H9 (cell line): ENCODE results near the gene PRDX3. TPM values are rescaled to one million over a fixed set of nuclear protein-coding genes. Genes with fewer than 3 reads are reported as not detected.

Source experiments
- DNase-seq: peaks from one replicate; pipeline ENCODE4 v3.0.0-alpha.2; 2017
- H2AFZ ChIP-seq: one replicate; pipeline ENCODE4 v1.6.1; 2013; ENCODE audit warnings: mild to moderate bottlenecking, low read length, control low read depth, moderate library complexity
- H2AK5ac ChIP-seq: 2 replicates; pipeline ENCODE4 v1.6.1; 2013; ENCODE audit warnings: low read length, control low read depth, mixed read lengths; ENCODE audit not compliant: insufficient read length
- H2BK120ac ChIP-seq: one replicate; pipeline ENCODE4 v1.6.1; 2013; ENCODE audit warnings: low read depth, mild to moderate bottlenecking, low read length, control low read depth, inconsistent platforms; ENCODE audit not compliant: poor library complexity, severe bottlenecking
- H2BK12ac ChIP-seq: 2 replicates; pipeline ENCODE4 v1.6.1; 2013; ENCODE audit warnings: low read length, control low read depth, mixed read lengths, low read depth; ENCODE audit not compliant: insufficient read length
- H2BK15ac ChIP-seq: 2 replicates; pipeline ENCODE4 v1.6.1; 2013; ENCODE audit warnings: low read depth, low read length, control low read depth
- H2BK20ac ChIP-seq: one replicate; pipeline ENCODE4 v1.6.1; 2013; ENCODE audit warnings: low read depth, mild to moderate bottlenecking, low read length, control low read depth, inconsistent platforms; ENCODE audit not compliant: poor library complexity, severe bottlenecking
- H2BK5ac ChIP-seq: 2 replicates; pipeline ENCODE4 v1.6.1; 2013; ENCODE audit warnings: low read length, control low read depth, mixed read lengths; ENCODE audit not compliant: insufficient read length
- H3K14ac ChIP-seq: 2 replicates; pipeline ENCODE4 v1.6.1; 2013; ENCODE audit warnings: low read length, control low read depth; ENCODE audit not compliant: insufficient read depth
- H3K18ac ChIP-seq: 2 replicates; pipeline ENCODE4 v1.6.1; 2013; ENCODE audit warnings: low read depth, mild to moderate bottlenecking, mixed read lengths, low read length, control low read depth; ENCODE audit not compliant: insufficient read length
- H3K23ac ChIP-seq: 2 replicates; pipeline ENCODE4 v1.6.1; 2013; ENCODE audit warnings: low read length, control low read depth, mixed read lengths, low read depth; ENCODE audit not compliant: insufficient read length
- H3K23me2 ChIP-seq: 2 replicates; pipeline ENCODE4 v1.6.1; 2013; ENCODE audit warnings: low read depth, mild to moderate bottlenecking, mixed read lengths, low read length, control low read depth; ENCODE audit not compliant: insufficient read length, poor library complexity, severe bottlenecking
- H3K27ac ChIP-seq: 2 replicates; pipeline ENCODE4 v1.5.1; 2013; ENCODE audit warnings: low read length, control low read depth, mixed read lengths, low read depth; ENCODE audit not compliant: insufficient read length
- H3K27me3 ChIP-seq: 2 replicates; pipeline ENCODE4 v1.6.1; 2013; ENCODE audit warnings: low read length, control low read depth, inconsistent platforms; ENCODE audit not compliant: insufficient read depth
- H3K4ac ChIP-seq: 2 replicates; pipeline ENCODE4 v1.6.1; 2013; ENCODE audit warnings: low read depth, mild to moderate bottlenecking, control low read depth, inconsistent platforms, low read length, moderate library complexity
- H3K4me1 ChIP-seq: 2 replicates; pipeline ENCODE4 v1.6.1; 2013; ENCODE audit warnings: low read length, control low read depth, inconsistent platforms; ENCODE audit not compliant: insufficient read depth
- H3K4me2 ChIP-seq: 2 replicates; pipeline ENCODE4 v1.6.1; 2013; ENCODE audit warnings: low read length, control low read depth, mixed read lengths; ENCODE audit not compliant: insufficient read length, insufficient read depth
- H3K56ac ChIP-seq: 2 replicates; pipeline ENCODE4 v1.6.1; 2013; ENCODE audit warnings: low read depth, mild to moderate bottlenecking, mixed read lengths, low read length, control low read depth; ENCODE audit not compliant: insufficient read length
- H3K79me1 ChIP-seq: 2 replicates; pipeline ENCODE4 v1.6.1; 2013; ENCODE audit warnings: low read depth, mild to moderate bottlenecking, moderate library complexity, low read length, control low read depth, inconsistent platforms; ENCODE audit not compliant: insufficient read depth, poor library complexity, severe bottlenecking
- H3K79me2 ChIP-seq: 2 replicates; pipeline ENCODE4 v1.6.1; 2013; ENCODE audit warnings: low read length, control low read depth, inconsistent platforms; ENCODE audit not compliant: insufficient read depth
- H3K9ac ChIP-seq: 2 replicates; pipeline ENCODE4 v1.6.1; 2013; ENCODE audit warnings: low read length, control low read depth, mixed read lengths; ENCODE audit not compliant: insufficient read length; ENCODE audit errors: extremely low read depth
- H3K9me3 ChIP-seq: one replicate; pipeline ENCODE4 v1.6.1; 2013; ENCODE audit warnings: low read depth, low read length, inconsistent platforms; ENCODE audit not compliant: control insufficient read depth
- H3T11ph ChIP-seq: one replicate; pipeline ENCODE4 v1.6.1; 2013; ENCODE audit warnings: mild to moderate bottlenecking, low read length, control low read depth, inconsistent platforms
- H4K20me1 ChIP-seq: one replicate; pipeline ENCODE4 v1.6.1; 2013; ENCODE audit not compliant: control insufficient read depth, insufficient read length, insufficient read depth
- H4K5ac ChIP-seq: 2 replicates; pipeline ENCODE4 v1.6.1; 2013; ENCODE audit warnings: low read depth, mild to moderate bottlenecking, mixed read lengths, low read length, control low read depth; ENCODE audit not compliant: insufficient read length
- H4K8ac ChIP-seq: replicated peaks from 2 replicates; pipeline ENCODE4 v1.6.1; 2013; ENCODE audit warnings: low read length, control low read depth, mixed read lengths, low read depth; ENCODE audit not compliant: insufficient read length
- H4K91ac ChIP-seq: 2 replicates; pipeline ENCODE4 v1.6.1; 2013; ENCODE audit warnings: low read depth, mild to moderate bottlenecking, moderate library complexity, mixed read lengths, low read length, control low read depth; ENCODE audit not compliant: insufficient read length
- H3K27ac Mint-ChIP-seq, 3 experiments: 2 replicates in 2 of 3; 3 replicates in 1 of 3; pipeline ENCODE4 v1.8.0; 2020 to 2021; ENCODE audit warnings: mixed read lengths in 3 of 3, mild to moderate bottlenecking in 1 of 3, moderate library complexity in 1 of 3
- H3K27me3 Mint-ChIP-seq: 2 replicates; pipeline ENCODE4 v1.8.0; 2021; ENCODE audit warnings: low read depth, mild to moderate bottlenecking, moderate library complexity, mixed read lengths
- H3K36me3 Mint-ChIP-seq, 3 experiments: 2 replicates in 2 of 3; 3 replicates in 1 of 3; pipeline ENCODE4 v1.8.0; 2020 to 2021; ENCODE audit warnings: low read depth in 3 of 3, mixed read lengths in 3 of 3; ENCODE audit not compliant: insufficient read depth in 1 of 3
- H3K4me1 Mint-ChIP-seq, 2 experiments: 2 replicates each; pipeline ENCODE4 v1.8.0; 2020; ENCODE audit warnings: mixed read lengths in 2 of 2
- H3K4me3 Mint-ChIP-seq, 2 experiments: 2 replicates in 1 of 2; 3 replicates in 1 of 2; pipeline ENCODE4 v1.8.0; 2020 to 2021; ENCODE audit warnings: mild to moderate bottlenecking in 2 of 2, mixed read lengths in 2 of 2, moderate library complexity in 1 of 2
- H3K9me3 Mint-ChIP-seq, 2 experiments: 2 replicates in 1 of 2; 3 replicates in 1 of 2; pipeline ENCODE4 v1.8.0; 2020; ENCODE audit warnings: mild to moderate bottlenecking in 2 of 2, mixed read lengths in 2 of 2, moderate library complexity in 1 of 2
- WGBS: extraction: QIAGEN DNeasy Blood & Tissue Kit; methylation state at CpG from one replicate; pipeline ENCODE4 v1.1.7; 2013; ENCODE audit warnings: missing lambda C conversion rate, low lambda C conversion rate, mixed read lengths; ENCODE audit not compliant: insufficient read length; ENCODE audit errors: extremely low coverage; 5-methylcytosine and 5-hydroxymethylcytosine counted together
- total RNA-seq: library from RNA; stranded (reverse); gene quantifications from 2 replicates; pipeline ENCODE4 v1.2.1, GENCODE V29; 2021
- TF ChIP-seq, protein P1 (sequence below): fragments of 200-600 bp; sonication (generic); conservative IDR thresholded peaks from 3 replicates; pipeline ENCODE4 v1.8.0; 2021; ENCODE audit warnings: antibody characterized with exemption, mild to moderate bottlenecking

PRDX3 gene
- total RNA-seq, 1 experiment from 2014 or later = 181 TPM

DNA sequence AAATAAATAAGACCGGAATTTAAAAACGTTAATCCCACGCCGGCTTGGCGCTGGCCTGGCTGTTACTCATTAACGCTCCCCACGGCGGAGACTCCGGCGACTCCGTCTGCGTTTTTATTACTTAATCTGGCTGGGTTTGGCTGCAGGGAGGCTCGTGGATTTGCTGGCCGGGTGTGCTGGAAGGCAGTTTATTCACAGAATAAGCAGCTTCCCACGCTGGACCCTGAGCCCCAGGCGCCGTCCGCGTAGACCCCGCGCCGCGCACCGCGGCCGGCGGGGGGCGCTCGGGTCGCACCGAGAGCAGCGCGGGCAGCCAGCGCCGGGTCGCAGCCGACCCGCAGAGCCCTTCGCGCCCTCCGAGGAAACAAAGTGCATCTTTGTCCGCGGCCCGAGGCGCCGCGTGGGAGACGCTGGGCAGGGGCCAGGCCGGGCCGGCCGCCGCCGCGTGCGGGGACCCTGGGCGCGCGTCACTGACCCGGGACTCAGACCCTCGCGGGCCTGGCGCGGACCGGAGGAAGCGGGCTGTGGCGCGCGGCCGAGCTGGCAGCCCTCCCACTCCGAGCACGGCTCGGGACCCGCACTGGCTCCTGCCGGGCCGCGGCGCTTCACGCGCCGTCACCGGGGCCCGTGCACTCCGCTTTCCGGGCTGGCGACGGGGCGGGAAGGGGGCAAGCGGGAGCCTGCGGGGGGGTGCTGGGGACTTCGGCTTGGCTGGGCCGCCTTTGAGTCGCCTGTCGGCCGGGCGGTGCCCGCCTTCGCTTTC is 28.2 kb upstream of the PRDX3 start:
- no peak overlapping the region for H3K56ac ChIP-seq
- TF ChIP-seq, protein P1, sequence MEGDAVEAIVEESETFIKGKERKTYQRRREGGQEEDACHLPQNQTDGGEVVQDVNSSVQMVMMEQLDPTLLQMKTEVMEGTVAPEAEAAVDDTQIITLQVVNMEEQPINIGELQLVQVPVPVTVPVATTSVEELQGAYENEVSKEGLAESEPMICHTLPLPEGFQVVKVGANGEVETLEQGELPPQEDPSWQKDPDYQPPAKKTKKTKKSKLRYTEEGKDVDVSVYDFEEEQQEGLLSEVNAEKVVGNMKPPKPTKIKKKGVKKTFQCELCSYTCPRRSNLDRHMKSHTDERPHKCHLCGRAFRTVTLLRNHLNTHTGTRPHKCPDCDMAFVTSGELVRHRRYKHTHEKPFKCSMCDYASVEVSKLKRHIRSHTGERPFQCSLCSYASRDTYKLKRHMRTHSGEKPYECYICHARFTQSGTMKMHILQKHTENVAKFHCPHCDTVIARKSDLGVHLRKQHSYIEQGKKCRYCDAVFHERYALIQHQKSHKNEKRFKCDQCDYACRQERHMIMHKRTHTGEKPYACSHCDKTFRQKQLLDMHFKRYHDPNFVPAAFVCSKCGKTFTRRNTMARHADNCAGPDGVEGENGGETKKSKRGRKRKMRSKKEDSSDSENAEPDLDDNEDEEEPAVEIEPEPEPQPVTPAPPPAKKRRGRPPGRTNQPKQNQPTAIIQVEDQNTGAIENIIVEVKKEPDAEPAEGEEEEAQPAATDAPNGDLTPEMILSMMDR = peak; percentile 73
- H3K27ac ChIP-seq = no peak overlapping the region
- DNase-seq = peak; percentile 64
- H3K23ac ChIP-seq = no peak overlapping the region
- H3K9ac ChIP-seq = no peak overlapping the region
- H3K18ac ChIP-seq = peak overlapping the region; percentile 61
- H3K4ac ChIP-seq = no peak overlapping the region; the same call in 1 of the 2 replicates
- H2AFZ ChIP-seq = no peak overlapping the region
- H3K27me3 ChIP-seq = peaks cover 12% of the 10 kb centered on the region; the same call in 1 of the 2 replicates
- H3K9me3 ChIP-seq = no peaks in the 10 kb centered on the region
- no peak overlapping the region for H4K5ac ChIP-seq
- H2BK15ac ChIP-seq = no peak overlapping the region
- H3T11ph ChIP-seq = no peak overlapping the region
- Mint-ChIP-seq H3K9me3 (no peaks in the 10 kb centered on the region; a peak in 2 of 5 replicates), H3K4me1 (peaks cover 40 to 41% of the 10 kb centered on the region in 2 experiments), H3K4me3 (peak overlapping the region; percentile 77 to 92), H3K27me3 (peaks cover 24% of the 10 kb centered on the region), H3K27ac (peak overlapping the region; percentile 78 to 97 (median 95); a peak in 3 of 7 replicates), H3K36me3 (no peaks in the 10 kb centered on the region; a peak in 1 of 7 replicates)
- H4K8ac ChIP-seq = no peak overlapping the region
- H3K79me1 ChIP-seq = no peaks in the 10 kb centered on the region
- no peaks in the 10 kb centered on the region for H4K20me1 ChIP-seq
- H3K23me2 ChIP-seq = peaks cover 6% of the 10 kb centered on the region
- H4K91ac ChIP-seq = no peak overlapping the region
- H2BK120ac ChIP-seq = no peak overlapping the region
- no peak overlapping the region for H2BK5ac ChIP-seq
- H3K4me1 ChIP-seq = no peaks in the 10 kb centered on the region
- H2BK20ac ChIP-seq = no peak overlapping the region
- H3K79me2 ChIP-seq = no peaks in the 10 kb centered on the region
- peak overlapping the region; percentile 89 for H3K14ac ChIP-seq
- no CpG with 5 or more reads among the region's 97 CpGs for WGBS
- no peak overlapping the region for H2AK5ac ChIP-seq
- peak overlapping the region; percentile 68 for H3K4me2 ChIP-seq
- H2BK12ac ChIP-seq = no peak overlapping the region
